ENCODE measurements around the gene PRDX1.
"Not testable (repeated sequence)": the region's sequence is repeated elsewhere in the genome, so short reads cannot be mapped to it uniquely, and the experiment has no call there.

PRDX1 gene

GRCh38 chr1:45503462-45504360 lies 18.0 kb downstream of the PRDX1 start:
- no peak for DNase-seq (ENCODE audit: low read depth in 2 of 2)

DNA sequence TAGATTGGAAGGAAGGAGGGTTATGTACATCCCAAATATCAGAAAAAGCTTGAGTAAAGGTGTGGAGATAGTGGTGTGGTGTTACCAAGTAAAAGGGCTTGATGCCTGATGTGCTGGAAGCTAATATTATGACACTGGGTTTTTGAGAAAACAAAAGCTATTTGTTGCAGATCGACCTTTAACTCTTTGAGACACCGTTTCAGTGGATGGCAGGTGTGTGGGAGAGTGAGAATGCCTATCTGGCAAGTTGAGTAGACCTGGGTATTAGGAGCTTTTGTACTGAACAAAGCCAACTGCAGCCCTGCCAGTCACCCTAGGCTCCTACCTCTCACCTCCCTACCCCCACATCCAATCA lies 20.2 kb downstream of the PRDX1 start:
- no peak for DNase-seq (ENCODE audit: low read depth in 2 of 2)

- DNase-seq (ENCODE audit: low read depth in 2 of 2), result no peak
Measured at GRCh38 chr1:45499415-45499769, 22.3 kb downstream of the PRDX1 start.

DNA sequence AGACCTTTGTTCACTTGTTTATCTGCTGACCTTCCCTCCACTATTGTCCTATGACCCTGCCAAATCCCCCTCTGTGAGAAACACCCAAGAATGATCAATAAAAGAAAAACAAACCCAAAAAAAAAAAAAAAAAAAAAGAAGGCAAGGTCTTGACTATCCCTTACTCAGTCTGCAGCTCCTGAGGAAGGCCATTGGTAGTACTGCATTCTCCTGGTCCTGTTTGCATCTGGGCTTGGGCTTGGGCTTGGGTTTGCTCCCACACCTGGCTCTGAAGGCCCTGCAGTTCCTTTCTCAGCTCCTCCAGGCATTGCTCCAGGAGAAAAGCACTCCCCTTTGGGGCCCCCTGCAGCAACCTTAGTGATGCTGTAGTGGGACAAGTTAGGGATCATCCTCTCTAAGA lies 23.4 kb downstream of the PRDX1 start:
- DNase-seq (ENCODE audit: low read depth in 2 of 2), result no peak

DNA sequence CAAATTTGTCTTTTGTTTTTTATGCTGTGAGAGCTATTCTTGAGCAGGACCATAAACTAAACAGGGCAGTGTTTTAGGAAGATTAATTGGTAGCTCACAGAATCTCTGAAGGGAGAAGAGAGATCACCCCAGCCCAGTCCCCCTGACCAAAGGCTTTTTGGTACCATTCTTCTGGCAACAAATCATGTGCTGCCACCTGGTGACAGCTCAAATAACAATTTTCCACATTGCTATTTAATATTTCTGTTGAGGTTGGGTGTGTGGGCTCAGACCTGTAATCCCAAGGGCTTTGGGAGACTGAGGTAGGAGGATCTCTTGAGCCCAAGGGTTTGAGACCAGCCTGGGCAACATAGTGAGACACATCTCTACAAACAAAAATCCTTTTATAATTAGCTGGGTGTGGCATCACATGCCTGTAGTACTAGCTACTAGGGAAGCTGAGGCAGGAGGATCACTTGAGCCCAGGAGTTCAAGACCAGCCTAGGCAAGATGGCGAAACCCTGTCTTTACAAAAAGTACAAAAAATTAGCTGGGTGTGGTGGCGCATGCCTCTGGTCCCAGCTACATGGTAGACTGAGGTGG lies 28.5 kb downstream of the PRDX1 start:
- DNase-seq (ENCODE audit: low read depth in 2 of 2), result no peak

- no peak for DNase-seq (ENCODE audit: low read depth in 2 of 2)
Measured at GRCh38 chr1:45492691-45493090, 29.0 kb downstream of the PRDX1 start.

DNA sequence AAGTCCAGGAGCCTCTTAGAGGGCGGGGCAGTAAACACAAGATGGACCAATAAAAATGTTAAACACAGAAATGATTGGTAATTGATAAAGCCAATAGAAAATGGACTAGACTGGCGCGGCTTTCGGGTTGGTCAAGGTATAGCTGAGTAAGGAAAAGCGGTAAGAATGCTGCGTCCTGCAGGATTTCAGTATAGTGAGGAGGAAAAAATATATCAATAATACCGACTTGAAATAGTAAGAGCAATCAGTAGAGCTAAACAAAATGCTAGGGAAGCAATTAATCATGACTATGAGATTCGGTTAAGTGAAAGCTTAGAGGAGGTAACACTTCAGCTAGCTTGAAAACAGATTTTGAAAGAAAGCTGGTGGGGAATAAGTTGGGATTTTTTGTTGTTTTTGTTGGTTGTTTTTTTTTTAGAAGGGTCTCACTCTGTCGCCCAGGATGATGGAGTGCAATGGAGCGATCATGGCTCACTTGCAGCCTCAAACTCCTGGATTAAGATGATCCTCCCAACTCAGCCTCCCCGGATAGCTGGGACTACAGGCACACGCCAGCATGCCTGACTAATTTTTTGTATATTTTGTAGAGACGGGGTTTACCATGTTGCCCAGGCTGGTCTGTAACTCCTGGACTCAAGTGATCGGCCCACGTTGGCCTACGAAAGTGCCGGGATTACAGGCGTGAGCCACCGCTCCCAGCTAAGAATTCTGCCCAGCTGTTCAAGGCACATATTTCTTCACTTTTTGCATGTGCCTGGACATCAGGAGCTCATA lies 30.0 kb downstream of the PRDX1 start:
- DNase-seq (ENCODE audit: low read depth in 2 of 2), result no peak

DNA sequence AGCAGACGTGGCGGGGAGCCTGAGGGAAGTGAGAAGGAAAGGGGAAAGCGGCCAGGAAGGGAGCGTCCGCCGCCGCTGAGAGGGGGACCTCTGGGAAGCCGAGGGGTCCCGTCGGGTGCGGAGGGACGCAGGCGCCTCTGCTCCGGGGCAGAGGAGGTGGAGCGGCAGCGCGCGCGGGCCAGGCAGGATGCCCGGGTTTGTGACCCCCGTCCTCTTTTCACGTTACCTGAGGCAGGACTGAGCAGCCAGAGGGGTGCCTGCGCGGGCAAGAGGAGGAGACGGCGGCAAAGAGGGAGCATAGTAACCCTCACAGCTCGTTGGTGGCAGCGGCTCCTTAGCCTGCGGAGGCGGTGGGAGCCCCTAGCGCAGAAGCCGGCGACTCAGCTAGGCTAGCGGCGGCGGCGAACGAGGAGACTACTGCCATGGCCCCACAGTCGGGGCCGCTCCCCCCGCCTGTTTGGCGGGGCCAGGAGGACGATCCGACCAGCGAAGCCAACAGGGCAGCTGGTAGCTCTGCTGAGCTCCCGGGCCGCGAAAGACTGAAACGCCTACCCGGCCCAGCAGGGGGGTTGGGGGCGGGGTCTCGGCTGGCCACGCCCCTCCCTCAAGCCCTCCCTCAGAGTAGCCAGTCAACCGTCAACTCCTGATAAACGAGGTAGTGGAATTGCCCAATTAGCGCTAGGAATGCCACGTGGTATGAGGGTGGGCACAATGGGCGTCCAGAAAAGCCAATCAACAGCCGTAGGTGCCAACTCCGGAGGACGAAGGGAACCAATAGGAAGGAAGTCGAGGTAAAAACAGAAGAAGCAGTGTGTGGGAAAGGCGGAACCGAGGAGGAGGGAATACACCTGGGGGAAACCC lies 30.8 kb downstream of the PRDX1 start, which contains the start of gene TESK2:
TSS of gene TESK2 (minus strand) at position 538 of the 861 bp plus-strand sequence. CDS start 33,378 bp downstream, outside the sequence.
- peak; percentile 89 to 91 for DNase-seq (ENCODE audit: low read depth in 2 of 2)

- DNase-seq (ENCODE audit: low read depth in 2 of 2), result no peak
Measured at GRCh38 chr1:45490121-45490625, 31.5 kb downstream of the PRDX1 start.

DNA sequence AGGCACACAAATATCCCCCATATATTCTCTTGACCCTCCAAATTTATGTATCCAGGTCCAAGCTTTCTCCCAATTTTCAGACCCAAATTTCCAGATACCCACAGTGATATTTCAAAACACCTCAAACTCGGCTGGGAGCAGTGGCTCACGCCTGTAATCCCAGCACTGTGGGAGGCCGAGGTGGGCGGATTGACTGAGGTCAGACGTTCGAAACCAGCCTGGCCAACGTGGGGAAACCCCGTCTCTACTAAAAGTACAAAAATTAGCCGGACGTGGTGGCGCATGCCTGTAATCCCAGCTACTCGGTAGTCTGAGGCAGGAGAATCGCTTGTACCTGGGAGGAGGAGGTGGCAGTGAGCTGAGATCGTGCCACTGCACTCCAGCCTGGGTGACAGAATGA lies 32.3 kb downstream of the PRDX1 start:
- DNase-seq (ENCODE audit: low read depth in 2 of 2), result peak; percentile 30 to 56

GRCh38 chr1:45488666-45489377 lies 32.9 kb downstream of the PRDX1 start:
- no peak for DNase-seq (ENCODE audit: low read depth in 2 of 2)

GRCh38 chr1:45485949-45486348 lies 35.7 kb downstream of the PRDX1 start:
- DNase-seq (ENCODE audit: low read depth in 2 of 2), result no peak

GRCh38 chr1:45479039-45479748 lies 42.5 kb downstream of the PRDX1 start:
- no peak for DNase-seq (ENCODE audit: low read depth in 2 of 2)

- DNase-seq (ENCODE audit: low read depth in 2 of 2), result no peak
Measured at GRCh38 chr1:45478121-45478814, 43.4 kb downstream of the PRDX1 start.

DNA sequence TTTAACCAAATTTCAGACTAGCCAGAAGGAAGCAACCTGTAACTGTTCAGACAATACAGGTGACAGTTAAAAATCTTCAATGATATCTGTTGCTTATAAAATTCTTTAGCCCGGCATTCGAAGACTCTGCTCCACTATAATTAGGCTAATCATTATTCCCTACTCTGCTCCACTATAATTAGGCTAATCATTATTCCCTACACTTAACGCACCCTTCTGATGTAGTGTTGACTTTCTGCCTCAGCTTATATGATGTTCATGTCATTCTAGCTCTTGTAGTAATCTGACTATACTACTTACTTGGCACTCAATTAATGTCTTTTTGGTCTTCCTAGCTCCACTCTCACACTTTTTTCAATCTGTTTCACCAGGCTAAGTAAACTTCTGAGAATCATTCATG lies 44.0 kb downstream of the PRDX1 start:
- DNase-seq (ENCODE audit: low read depth in 2 of 2), result no peak

- DNase-seq (ENCODE audit: low read depth in 2 of 2), result not testable (repeated sequence)
Measured at GRCh38 chr1:45474194-45474593, 47.5 kb downstream of the PRDX1 start.

GRCh38 chr1:45473302-45473701 lies 48.4 kb downstream of the PRDX1 start:
- no peak for DNase-seq (ENCODE audit: low read depth in 2 of 2)

DNA sequence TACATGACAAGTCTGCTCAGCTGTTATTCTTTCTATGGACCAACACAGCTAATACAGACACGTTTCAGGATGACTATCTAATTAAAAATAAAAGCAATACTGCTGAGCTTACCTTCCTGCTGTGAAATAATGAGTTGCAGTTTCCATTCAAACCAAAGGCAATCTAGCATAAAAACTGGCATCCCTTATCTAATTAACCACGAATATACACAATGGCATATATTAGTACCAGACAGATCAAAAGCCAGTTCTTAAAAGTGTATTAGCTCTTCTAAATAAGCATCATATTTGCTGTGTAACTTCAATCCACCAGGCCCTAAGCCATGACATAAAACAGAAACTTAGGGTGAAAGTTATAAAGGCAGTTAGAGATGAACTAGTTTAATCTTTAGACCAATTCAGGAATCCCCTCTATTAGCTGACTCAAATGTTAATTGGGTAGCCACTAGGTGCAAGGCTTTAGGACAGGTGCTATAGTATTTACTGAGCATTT lies 51.3 kb downstream of the PRDX1 start:
- no peak for DNase-seq (ENCODE audit: low read depth in 2 of 2)

- DNase-seq (ENCODE audit: low read depth in 2 of 2), result not testable (repeated sequence)
Measured at GRCh38 chr1:45467353-45467752, 54.3 kb downstream of the PRDX1 start.

All from stimulated activated CD4-positive, alpha-beta T cell treated with anti-CD3 and anti-CD28 coated beads, Interleukin-4, amount 100 ng/mL, for 48 hours (primary cell).